ENCODE measurements around the gene SULT1C4.

DNA sequence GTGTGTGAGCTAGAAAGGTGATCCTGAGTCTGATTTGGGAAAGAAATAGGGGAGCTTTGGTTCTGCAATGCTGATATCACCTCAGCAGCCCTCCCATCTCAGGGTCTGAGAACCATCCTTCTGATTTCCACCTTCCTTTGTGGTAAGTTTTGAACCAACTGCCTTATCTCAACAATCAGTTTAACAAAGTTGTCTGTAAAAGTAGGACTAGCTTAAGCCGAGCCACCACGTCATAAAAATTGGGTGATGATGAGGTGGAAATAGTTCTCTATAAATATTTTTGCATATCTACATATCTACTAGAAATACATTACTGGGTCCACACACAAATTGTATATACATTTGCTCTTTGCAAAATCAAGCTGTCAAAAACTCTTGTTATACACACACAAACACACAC is 1.1 kb downstream of the SULT1C4 start:
- no peak for TF ChIP-seq CTCF (IDR thresholded peaks at IDR 0.05)
- no peak for TF ChIP-seq POLR2A (IDR thresholded peaks at IDR 0.05)

Data from esophagus squamous epithelium (tissue), 4 donors.